GM13976 (cell line): ENCODE measurements around the gene ADAMTS6.

Source experiments
- DNase-seq: peaks from one replicate; pipeline ENCODE4 v3.0.0; 2012; ENCODE audit warnings: low spot score
- CTCF ChIP-seq: IDR thresholded peaks from 2 replicates; pipeline ENCODE4 v1.5.1; 2012; ENCODE audit warnings: borderline replicate concordance, mild to moderate bottlenecking; ENCODE audit not compliant: insufficient read depth; ENCODE audit errors: extremely low read depth, missing control alignments, control extremely low read depth
- in situ Hi-C: fragments of 300-500 bp; cut with MboI; formaldehyde crosslinking; loops from one replicate; pipeline ENCODE4 v1.12.0; 2022; ENCODE audit warnings: low sequenced_read_pairs, mixed read lengths, inconsistent platforms; ENCODE audit not compliant: unreplicated experiment

Gene ADAMTS6

GRCh38 chr5:65262649-65263059, 219.1 kb downstream of the ADAMTS6 start:
- TF ChIP-seq CTCF = no peak
- in situ Hi-C loops = no loop called here
- DNase-seq = no peak

- no peak for DNase-seq
- in situ Hi-C loops = no loop called here
- TF ChIP-seq CTCF = no peak
These were observed 219.6 kb downstream of the ADAMTS6 start for GRCh38 chr5:65262096-65262495.

GRCh38 chr5:65261499-65261898, 220.2 kb downstream of the ADAMTS6 start:
- in situ Hi-C loops = no loop called here
- no peak for DNase-seq
- TF ChIP-seq CTCF = no peak

GRCh38 chr5:65255294-65255693, 226.4 kb downstream of the ADAMTS6 start:
- in situ Hi-C loops = no loop called here

GRCh38 chr5:65252977-65253376, 228.7 kb downstream of the ADAMTS6 start:
- no peak for DNase-seq
- in situ Hi-C loops = no loop called here
- no peak for TF ChIP-seq CTCF

More at GRCh38 chr5:65255294-65255693, 226.4 kb downstream of the ADAMTS6 start:
- no peak for DNase-seq
- TF ChIP-seq CTCF = no peak

GRCh38 chr5:65248896-65249295, 232.8 kb downstream of the ADAMTS6 start:
- TF ChIP-seq CTCF = no peak
- in situ Hi-C loops = no loop called here

GRCh38 chr5:65247594-65247993, 234.1 kb downstream of the ADAMTS6 start:
- no peak for DNase-seq
- no peak for TF ChIP-seq CTCF
- in situ Hi-C loops = no loop called here

More at GRCh38 chr5:65248896-65249295, 232.8 kb downstream of the ADAMTS6 start:
- no peak for DNase-seq
